ENCODE results near the gene IL36B.

IL36B gene

GRCh38 chr2:113018509-113018908 is 34.2 kb downstream of the IL36B start:
- DNase-seq (ENCODE audit: low spot score) = no peak
- TF ChIP-seq CTCF (IDR thresholded peaks at IDR 0.05; ENCODE audit: extremely low read depth, missing control alignments) = no peak

- no peak for TF ChIP-seq CTCF (IDR thresholded peaks at IDR 0.05; ENCODE audit: extremely low read depth, missing control alignments)
- no peak for DNase-seq (ENCODE audit: low spot score)
Observed at GRCh38 chr2:113015655-113016054, 37.0 kb downstream of the IL36B start.

- no peak for DNase-seq (ENCODE audit: low spot score)
- no peak for TF ChIP-seq CTCF (IDR thresholded peaks at IDR 0.05; ENCODE audit: extremely low read depth, missing control alignments)
Observed at GRCh38 chr2:113015042-113015441, 37.6 kb downstream of the IL36B start.

- no peak for DNase-seq (ENCODE audit: low spot score)
- TF ChIP-seq CTCF (IDR thresholded peaks at IDR 0.05; ENCODE audit: extremely low read depth, missing control alignments) = no peak
Observed at GRCh38 chr2:113014067-113014466, 38.6 kb downstream of the IL36B start.

- no peak for TF ChIP-seq CTCF (IDR thresholded peaks at IDR 0.05; ENCODE audit: extremely low read depth, missing control alignments)
- no peak for DNase-seq (ENCODE audit: low spot score)
Observed at GRCh38 chr2:113013336-113013661, 39.4 kb downstream of the IL36B start.

GRCh38 chr2:113012436-113013335 is 40.0 kb downstream of the IL36B start:
- no peak for DNase-seq (ENCODE audit: low spot score)
- TF ChIP-seq CTCF (IDR thresholded peaks at IDR 0.05; ENCODE audit: extremely low read depth, missing control alignments) = no peak

- no peak for TF ChIP-seq CTCF (IDR thresholded peaks at IDR 0.05; ENCODE audit: extremely low read depth, missing control alignments)
- no peak for DNase-seq (ENCODE audit: low spot score)
Observed at GRCh38 chr2:113011108-113011507, 41.6 kb downstream of the IL36B start.

Data from GM20000 (cell line).